Vein endothelial cell (primary cell): ENCODE results near the gene CA9. TPM values are rescaled to one million over a fixed set of nuclear protein-coding genes. Genes with fewer than 3 reads are reported as not detected.

Experiments used
- small RNA-seq: library from RNA; depleted of rRNA; stranded (forward); fragments of <200 nt; gene quantifications from one replicate; pipeline ENCODE3, GENCODE V24; 2012
- total RNA-seq: library from RNA; depleted of rRNA; stranded (reverse); fragments of >200 nt; gene quantifications from 2 replicates; pipeline ENCODE4 v1.2.3, GENCODE V29; 2012

CA9 gene
- 0.10 TPM in 1 of 2 replicates, not detected in the other for total RNA-seq

GRCh38 chr9:35673132-35674024, at the start of gene CA9:
Gene CA9 (plus strand): TSS chr9:35673928. CDS start chr9:35673960, 32 bp downstream.

DNA sequence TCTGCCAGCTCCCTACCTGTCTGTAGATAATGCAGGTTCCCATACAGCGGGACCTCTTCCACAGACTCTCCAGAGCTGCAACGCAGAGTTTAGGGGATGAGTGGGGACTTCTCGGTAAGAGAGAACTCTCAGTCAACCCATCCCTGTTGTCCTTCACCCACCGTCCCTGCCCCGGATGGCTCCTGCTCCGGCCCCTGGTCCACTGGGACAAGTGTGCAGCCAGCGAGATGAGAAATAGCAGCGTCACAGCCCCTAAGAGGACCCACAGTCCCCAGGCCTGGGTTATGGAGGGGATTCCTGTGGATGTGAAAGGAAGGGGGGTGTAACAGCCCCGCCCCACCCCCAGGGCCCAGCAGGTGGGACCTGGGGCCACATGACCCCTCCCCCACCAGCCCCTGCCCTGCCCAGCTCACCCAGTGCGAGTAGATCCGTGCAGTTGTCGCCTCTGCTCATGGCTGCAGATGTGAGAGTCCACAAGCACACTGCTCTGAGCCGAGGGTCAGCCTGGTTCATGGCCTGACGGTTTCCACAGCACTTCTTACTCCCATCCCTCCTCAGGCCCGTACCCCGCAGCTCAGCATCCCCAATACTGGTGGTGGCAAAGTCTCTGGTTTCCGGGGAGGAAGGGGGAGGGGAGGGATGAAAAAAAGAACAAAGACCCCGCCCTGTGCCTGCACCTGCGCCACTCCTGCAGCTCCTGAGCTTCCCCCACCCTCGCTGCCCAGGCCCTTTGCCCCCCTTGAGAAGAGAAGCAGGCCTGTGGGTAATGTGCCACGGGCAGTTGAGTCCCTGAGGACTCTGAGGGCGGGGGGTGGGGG, 23.2 kb upstream of the CA9 start, which contains the start of gene SIT1:
SIT1 (minus strand) TSS at position 591 of the 818 bp plus-strand sequence; CDS start at position 513, 78 bp downstream.

GRCh38 chr9:35657546-35658136, 16.1 kb upstream of the CA9 start, which contains the start of gene RMRP:
Gene RMRP (minus strand): TSS chr9:35658019.

GRCh38 chr9:35658137-35658967, 15.4 kb upstream of the CA9 start, which contains the start of gene CCDC107:
Gene CCDC107 (plus strand): TSS chr9:35658292. CDS start chr9:35658380, 88 bp downstream.

DNA sequence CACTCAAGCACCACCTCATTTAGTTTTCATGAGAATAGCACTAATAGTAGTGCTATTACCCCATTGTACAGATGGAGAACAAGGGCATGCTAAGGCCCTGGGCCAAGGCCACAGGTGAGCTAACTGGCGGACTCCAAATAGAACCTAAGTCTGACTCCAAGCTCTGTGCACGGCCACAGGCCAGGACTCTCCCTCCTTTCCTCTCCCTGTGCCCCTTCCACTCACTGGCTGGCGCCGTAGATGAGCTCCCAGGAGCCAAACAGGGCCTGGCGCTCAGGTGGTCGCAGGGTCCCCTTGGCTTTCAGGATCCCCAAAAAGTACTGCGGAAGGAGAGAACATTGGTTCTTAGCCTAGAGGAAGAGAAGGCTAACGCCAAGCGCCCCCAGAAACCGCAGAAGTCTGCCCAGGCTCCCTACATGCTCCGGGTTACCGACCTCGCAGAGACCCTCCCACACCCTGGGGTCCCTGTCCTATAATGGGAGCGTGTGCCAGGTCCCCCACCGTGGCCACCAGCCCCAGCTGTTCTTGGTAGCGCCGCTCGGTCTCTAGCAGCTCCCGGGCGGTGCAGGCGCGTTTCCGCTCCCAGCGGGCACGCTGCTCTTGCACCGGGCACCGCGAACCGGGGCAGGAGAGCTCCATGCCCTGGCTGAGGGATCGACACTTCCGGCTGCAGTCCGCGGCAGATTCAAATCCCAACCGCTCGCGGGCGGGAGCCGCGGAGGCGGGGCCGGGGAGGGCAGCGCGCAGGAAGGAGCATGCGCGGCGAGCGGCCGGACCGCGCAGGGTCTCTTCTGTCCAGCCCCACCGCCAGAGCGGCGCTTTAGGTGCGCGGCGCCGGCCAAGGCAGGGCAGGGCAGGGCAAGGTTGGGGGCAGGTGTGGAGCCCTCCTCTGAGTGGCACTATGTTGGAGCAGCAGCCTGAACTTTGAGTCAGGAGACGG, 8.9 kb upstream of the CA9 start, which contains the start of gene ARHGEF39:
ARHGEF39 (minus strand) TSS at position 665 of the 940 bp plus-strand sequence; CDS start at position 639, 26 bp downstream.

GRCh38 chr9:35689542-35690293, 16.0 kb downstream of the CA9 start, which contains the start of gene TPM2:
Gene TPM2 (minus strand): TSS chr9:35689925. CDS start chr9:35689817, 108 bp downstream.

Small RNA genes within 50 kb of the gene (small RNA-seq; reads per million reads assigned to genes)
- gene RMRP, result not detected
- gene RN7SL22P, result not detected

Other genes starting within 250 kb of the CA9 start
- 28.7 and 39.5 TPM in 2 replicates for gene RUSC2, start 183.8 kb upstream of the CA9 start, total RNA-seq
- gene TESK1, start 68.7 kb upstream of the CA9 start, total RNA-seq, result 7.2 and 9.5 TPM in 2 replicates
- gene CD72, start 55.5 kb upstream of the CA9 start, total RNA-seq, result not detected in 2 replicates
- not detected in 2 replicates for gene SIT1, start 23.0 kb upstream of the CA9 start, total RNA-seq
- gene RMRP, start 15.9 kb upstream of the CA9 start, total RNA-seq, result 49,879 and 52,393 TPM in 2 replicates
- gene CCDC107, start 15.6 kb upstream of the CA9 start, total RNA-seq, result 6.0 and 10.1 TPM in 2 replicates
- gene ARHGEF39, start 8.7 kb upstream of the CA9 start, total RNA-seq, result 1.6 and 3.5 TPM in 2 replicates
- gene TPM2, start 16.0 kb downstream of the CA9 start, total RNA-seq, result 10.5 and 20.2 TPM in 2 replicates
- 294 and 296 TPM in 2 replicates for gene TLN1, start 58.3 kb downstream of the CA9 start, total RNA-seq
- 51.3 and 60.4 TPM in 2 replicates for gene CREB3, start 58.7 kb downstream of the CA9 start, total RNA-seq
- 133 and 134 TPM in 2 replicates for gene GBA2, start 75.3 kb downstream of the CA9 start, total RNA-seq
- gene RGP1, start 75.4 kb downstream of the CA9 start, total RNA-seq, result 19.4 and 25.5 TPM in 2 replicates
- 22.4 and 50.3 TPM in 2 replicates for gene MSMP, start 80.3 kb downstream of the CA9 start, total RNA-seq
- gene NPR2, start 117.7 kb downstream of the CA9 start, total RNA-seq, result 5.6 and 5.8 TPM in 2 replicates
- 0.10 TPM in 1 of 2 replicates, not detected in the other for gene SPAG8, start 138.3 kb downstream of the CA9 start, total RNA-seq
- 6.2 and 10.0 TPM in 2 replicates for gene HINT2, start 141.1 kb downstream of the CA9 start, total RNA-seq
- gene FAM221B, start 154.8 kb downstream of the CA9 start, total RNA-seq, result not detected in 2 replicates
- 0.19 and 0.98 TPM in 2 replicates for gene TMEM8B, start 155.3 kb downstream of the CA9 start, total RNA-seq
- not detected in 2 replicates for gene OR13J1, start 196.5 kb downstream of the CA9 start, total RNA-seq
- gene HRCT1, start 232.3 kb downstream of the CA9 start, total RNA-seq, result 1.8 and 4.6 TPM in 2 replicates
- gene SPAAR, start 235.6 kb downstream of the CA9 start, total RNA-seq, result 2.0 and 4.5 TPM in 2 replicates